B cell (primary cell): ENCODE measurements around the gene SLC49A3.

Experiments used
- CTCF ChIP-seq: fragments of 200-600 bp; IDR thresholded peaks from one replicate; pipeline ENCODE4 v1.8.0; 2022; ENCODE audit warnings: antibody characterized with exemption, mild to moderate bottlenecking
- EZH2 ChIP-seq: IDR thresholded peaks from 2 replicates; pipeline ENCODE4 v1.6.1; 2012; ENCODE audit warnings: borderline replicate concordance, low read depth, mild to moderate bottlenecking, moderate library complexity, low read length; ENCODE audit not compliant: insufficient read depth, poor library complexity, severe bottlenecking

- TF ChIP-seq CTCF (no peak), EZH2 (no peak)
Measured at GRCh38 chr4:637536-638280, 51.2 kb downstream of the SLC49A3 start.
